Body of pancreas (tissue), 4 donors: ENCODE data around the gene AKAP12. TPM values are rescaled to one million over a fixed set of nuclear protein-coding genes. Genes with fewer than 3 reads are reported as not detected.

ENCODE experiments used
- ATAC-seq: fragments of 150-250 bp; one replicate; pipeline ENCODE4 v1.9.1; 2016
- DNase-seq, 4 donors: peaks; one replicate each; pipeline ENCODE4 v3.0.0-alpha.2; 2019
- H3K27ac ChIP-seq, 4 donors: fragments of 200-600 bp; sonication (generic); 1 replicate in 3 of 4; 2 replicates in 1 of 4; pipeline versions ENCODE4 v1.5.1 to v1.6.1; 2016 to 2019; ENCODE audit warnings: mild to moderate bottlenecking in 1 of 4, mixed read lengths in 1 of 4, moderate library complexity in 1 of 4
- H3K27me3 ChIP-seq, 2 donors: fragments of 200-600 bp; sonication (generic); one replicate each; pipeline ENCODE4 v1.6.0; 2016; ENCODE audit warnings: mild to moderate bottlenecking in 1 of 2
- H3K36me3 ChIP-seq, 2 donors: fragments of 200-600 bp; sonication (generic); replicated peaks in 1 of 2; 2 replicates each; pipeline ENCODE4 v1.5.1; 2016; ENCODE audit warnings: low read depth in 2 of 2; ENCODE audit not compliant: insufficient read depth in 1 of 2
- H3K4me1 ChIP-seq: fragments of 200-600 bp; sonication (generic); one replicate; pipeline ENCODE4 v1.6.0; 2016
- H3K4me3 ChIP-seq, 2 donors: fragments of 200-600 bp; sonication (generic); 1 replicate in 1 of 2; 2 replicates in 1 of 2; pipeline ENCODE4 v1.5.1; 2016 to 2019
- H3K9me3 ChIP-seq, 3 donors: fragments of 200-600 bp; sonication (generic); 1 replicate in 2 of 3; 2 replicates in 1 of 3; pipeline ENCODE4 v1.5.1; 2016
- CTCF ChIP-seq, 7 experiments: fragments of 450-650 bp in 4 of 7; fragments of 200-600 bp in 3 of 7; sonication (generic) in 3 of 7; IDR thresholded peaks; one replicate each; pipeline ENCODE4 v1.5.1; 2016 to 2019; ENCODE audit warnings: antibody characterized with exemption in 7 of 7
- POLR2A ChIP-seq, 3 donors: fragments of 450-650 bp; IDR thresholded peaks; one replicate each; pipeline ENCODE4 v1.6.1; 2016; ENCODE audit warnings: antibody characterized with exemption in 3 of 3, mild to moderate bottlenecking in 2 of 3
- WGBS, 2 donors: methylation state at CpG; one replicate each; pipeline ENCODE4 v1.1.5; 2017; 5-methylcytosine and 5-hydroxymethylcytosine counted together
- intact Hi-C: fragments of 100-400 bp; cut with DNase I; formaldehyde crosslinking; loops from one replicate; pipeline ENCODE4 v1.15.1; 2023
- total RNA-seq, 2 donors: library from RNA; depleted of rRNA; stranded (reverse); fragments of >200 nt; gene quantifications; one replicate each; pipeline ENCODE4 v1.1.0, GENCODE V29; 2016

AKAP12 gene
- total RNA-seq, 2 donors from 2014 or later = 25.2 to 49.1 TPM

GRCh38 chr6:151280859-151281258 is 41.1 kb downstream of the AKAP12 start:
- Histone ChIP-seq H3K36me3 (no peaks in the 10 kb centered on the region), H3K4me3 (no peak overlapping the region), H3K27ac (no peak overlapping the region), H3K9me3 (no peaks in the 10 kb centered on the region), H3K4me1 (no peaks in the 10 kb centered on the region), H3K27me3 (no peaks in the 10 kb centered on the region)
- intact Hi-C loops = no loop called here
- WGBS, 2 donors = 82 to 88% methylated on average over 4 of the region's 4 CpGs
- ATAC-seq (no peak), DNase-seq (no peak)
- no peak for TF ChIP-seq POLR2A (IDR thresholded peaks at IDR 0.05)
- no peak for TF ChIP-seq CTCF (IDR thresholded peaks at IDR 0.05)

GRCh38 chr6:151284012-151284411 is 44.2 kb downstream of the AKAP12 start:
- DNase-seq (no peak), ATAC-seq (no peak)
- Histone ChIP-seq H3K27me3 (no peaks in the 10 kb centered on the region), H3K4me1 (no peaks in the 10 kb centered on the region), H3K4me3 (no peak overlapping the region), H3K27ac (no peak overlapping the region), H3K9me3 (no peaks in the 10 kb centered on the region), H3K36me3 (no peaks in the 10 kb centered on the region)
- intact Hi-C loops = no loop called here
- TF ChIP-seq POLR2A (IDR thresholded peaks at IDR 0.05) (no peak), CTCF (IDR thresholded peaks at IDR 0.05) (no peak)
- WGBS, 2 donors = 83 to 85% methylated on average over 11 of the region's 11 CpGs

GRCh38 chr6:151284548-151285017 is 44.8 kb downstream of the AKAP12 start:
- TF ChIP-seq CTCF (IDR thresholded peaks at IDR 0.05) (no peak), POLR2A (IDR thresholded peaks at IDR 0.05) (no peak)
- Histone ChIP-seq H3K4me1 (no peaks in the 10 kb centered on the region), H3K4me3 (no peak overlapping the region), H3K27me3 (no peaks in the 10 kb centered on the region), H3K27ac (no peak overlapping the region), H3K9me3 (no peaks in the 10 kb centered on the region), H3K36me3 (no peaks in the 10 kb centered on the region)
- WGBS, 2 donors = 70 to 72% methylated on average over 4 of the region's 4 CpGs
- DNase-seq = no peak
- ATAC-seq = no peak
- intact Hi-C loops = no loop called here

- H3K4me3 ChIP-seq = no peak overlapping the region
- intact Hi-C loops = no loop called here
Observed at GRCh38 chr6:151285122-151285521, 45.4 kb downstream of the AKAP12 start.

More at GRCh38 chr6:151285122-151285521, 45.4 kb downstream of the AKAP12 start:
- ATAC-seq (peak; percentile 48), DNase-seq (no peak)
- no peaks in the 10 kb centered on the region for H3K4me1 ChIP-seq
- H3K27me3 ChIP-seq = no peaks in the 10 kb centered on the region
- no peak overlapping the region for H3K27ac ChIP-seq
- H3K9me3 ChIP-seq = no peaks in the 10 kb centered on the region
- H3K36me3 ChIP-seq = no peaks in the 10 kb centered on the region
- TF ChIP-seq CTCF (IDR thresholded peaks at IDR 0.05) = no peak
- no peak for TF ChIP-seq POLR2A (IDR thresholded peaks at IDR 0.05)
